Testis (tissue), 2 donors: ENCODE data around the gene SPINT3.

ENCODE experiments used
- POLR2A ChIP-seq: fragments of 450-650 bp; IDR thresholded peaks from one replicate; pipeline ENCODE4 v1.6.1; 2017; ENCODE audit warnings: antibody characterized with exemption, mild to moderate bottlenecking, moderate library complexity
- TF ChIP-seq, protein P1 (sequence below), 3 experiments: fragments of 450-650 bp in 2 of 3; fragments of 200-600 bp in 1 of 3; sonication (generic) in 1 of 3; IDR thresholded peaks; one replicate each; pipeline ENCODE4 v1.5.1; 2016 to 2019; ENCODE audit warnings: antibody characterized with exemption in 3 of 3, mild to moderate bottlenecking in 2 of 3, moderate library complexity in 1 of 3

DNA sequence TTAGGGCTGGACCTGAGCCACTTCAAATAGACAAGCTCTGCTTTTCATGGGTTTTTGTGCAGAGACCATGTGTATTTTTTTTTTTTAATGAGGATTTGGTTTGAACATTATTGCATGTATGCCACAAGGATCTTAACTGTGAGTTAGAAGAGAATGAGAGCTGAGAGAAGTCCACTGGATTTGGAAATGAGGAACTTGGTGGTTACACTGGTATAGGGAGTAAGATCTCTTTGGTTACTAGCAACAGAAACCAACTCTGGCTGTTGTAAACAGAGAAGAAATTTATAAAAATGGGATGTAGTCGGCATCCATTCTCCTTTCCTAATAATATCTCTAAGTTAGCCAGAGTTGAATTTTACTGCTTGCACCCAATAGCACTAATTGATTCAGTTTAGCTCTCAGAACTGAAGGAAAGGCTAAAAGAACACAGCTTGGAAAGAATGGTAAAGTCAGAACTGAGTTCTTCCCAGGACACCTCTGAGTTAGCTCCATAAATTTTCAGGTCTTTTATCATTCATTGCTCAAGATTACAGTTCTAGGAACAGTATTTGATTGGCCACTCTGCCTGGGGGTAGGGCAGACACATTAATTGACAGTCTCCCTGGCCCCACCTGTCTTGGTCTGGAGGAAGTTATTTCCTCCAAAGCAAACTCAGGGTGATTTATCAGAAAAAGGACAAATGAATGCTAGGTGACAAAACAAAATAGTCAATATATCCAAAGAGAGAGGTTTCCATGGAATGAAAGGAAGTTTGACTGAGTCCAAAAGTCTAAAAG, 49.7 kb downstream of the SPINT3 start:
- TF ChIP-seq POLR2A, result no peak
- TF ChIP-seq, protein P1, sequence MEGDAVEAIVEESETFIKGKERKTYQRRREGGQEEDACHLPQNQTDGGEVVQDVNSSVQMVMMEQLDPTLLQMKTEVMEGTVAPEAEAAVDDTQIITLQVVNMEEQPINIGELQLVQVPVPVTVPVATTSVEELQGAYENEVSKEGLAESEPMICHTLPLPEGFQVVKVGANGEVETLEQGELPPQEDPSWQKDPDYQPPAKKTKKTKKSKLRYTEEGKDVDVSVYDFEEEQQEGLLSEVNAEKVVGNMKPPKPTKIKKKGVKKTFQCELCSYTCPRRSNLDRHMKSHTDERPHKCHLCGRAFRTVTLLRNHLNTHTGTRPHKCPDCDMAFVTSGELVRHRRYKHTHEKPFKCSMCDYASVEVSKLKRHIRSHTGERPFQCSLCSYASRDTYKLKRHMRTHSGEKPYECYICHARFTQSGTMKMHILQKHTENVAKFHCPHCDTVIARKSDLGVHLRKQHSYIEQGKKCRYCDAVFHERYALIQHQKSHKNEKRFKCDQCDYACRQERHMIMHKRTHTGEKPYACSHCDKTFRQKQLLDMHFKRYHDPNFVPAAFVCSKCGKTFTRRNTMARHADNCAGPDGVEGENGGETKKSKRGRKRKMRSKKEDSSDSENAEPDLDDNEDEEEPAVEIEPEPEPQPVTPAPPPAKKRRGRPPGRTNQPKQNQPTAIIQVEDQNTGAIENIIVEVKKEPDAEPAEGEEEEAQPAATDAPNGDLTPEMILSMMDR (IDR thresholded peaks at IDR 0.05), result no peak
